ENCODE results near the gene POU2F3.
A peak's percentile ranks its signal among the peaks of the same experiment; 100 is the strongest.

Gene POU2F3

GRCh38 chr11:120340529-120340928 is 100.6 kb downstream of the POU2F3 start:
- TF ChIP-seq EGR1 (IDR thresholded peaks at IDR 0.05) (no peak), RAD21 (IDR thresholded peaks at IDR 0.05; ENCODE audit: low read depth) (no peak), NFIC (IDR thresholded peaks at IDR 0.05) (no peak), USF1 (IDR thresholded peaks at IDR 0.05) (no peak), EP300 (IDR thresholded peaks at IDR 0.05; ENCODE audit: borderline replicate concordance) (no peak), TEAD4 (IDR thresholded peaks at IDR 0.05) (no peak), TCF12 (IDR thresholded peaks at IDR 0.05; ENCODE audit: low read depth) (no peak), YY1 (IDR thresholded peaks at IDR 0.05; ENCODE audit: low read depth) (no peak), CEBPB (IDR thresholded peaks at IDR 0.05) (no peak), REST (IDR thresholded peaks at IDR 0.05; ENCODE audit: low read depth) (no peak), CREB1 (IDR thresholded peaks at IDR 0.05; ENCODE audit: low read depth) (no peak), ZBTB7A (IDR thresholded peaks at IDR 0.05; ENCODE audit: low read depth) (no peak), TAF1 (IDR thresholded peaks at IDR 0.05; ENCODE audit: low read depth) (no peak), FOXM1 (IDR thresholded peaks at IDR 0.05; ENCODE audit: borderline replicate concordance, low read depth) (no peak), MAX (IDR thresholded peaks at IDR 0.05) (no peak)

GRCh38 chr11:120342226-120342625 is 102.3 kb downstream of the POU2F3 start:
- TF ChIP-seq EP300 (IDR thresholded peaks at IDR 0.05; ENCODE audit: borderline replicate concordance): no peak
- no peak for TF ChIP-seq FOXM1 (IDR thresholded peaks at IDR 0.05; ENCODE audit: borderline replicate concordance, low read depth)
- no peak for TF ChIP-seq ZBTB7A (IDR thresholded peaks at IDR 0.05; ENCODE audit: low read depth)
- no peak for TF ChIP-seq NFIC (IDR thresholded peaks at IDR 0.05)
- TF ChIP-seq TCF12 (IDR thresholded peaks at IDR 0.05; ENCODE audit: low read depth): no peak
- no peak for TF ChIP-seq CREB1 (IDR thresholded peaks at IDR 0.05; ENCODE audit: low read depth)
- TF ChIP-seq RAD21 (IDR thresholded peaks at IDR 0.05; ENCODE audit: low read depth): no peak
- no peak for TF ChIP-seq TEAD4 (IDR thresholded peaks at IDR 0.05)
- TF ChIP-seq CEBPB (IDR thresholded peaks at IDR 0.05): no peak
- no peak for TF ChIP-seq YY1 (IDR thresholded peaks at IDR 0.05; ENCODE audit: low read depth)
- TF ChIP-seq USF1 (IDR thresholded peaks at IDR 0.05): no peak
- TF ChIP-seq TAF1 (IDR thresholded peaks at IDR 0.05; ENCODE audit: low read depth): no peak
- TF ChIP-seq MAX (IDR thresholded peaks at IDR 0.05): no peak
- TF ChIP-seq REST (IDR thresholded peaks at IDR 0.05; ENCODE audit: low read depth): no peak
- TF ChIP-seq EGR1 (IDR thresholded peaks at IDR 0.05): no peak

GRCh38 chr11:120342678-120343077 is 102.7 kb downstream of the POU2F3 start:
- TF ChIP-seq YY1 (IDR thresholded peaks at IDR 0.05; ENCODE audit: low read depth) (no peak), CREB1 (IDR thresholded peaks at IDR 0.05; ENCODE audit: low read depth) (no peak), USF1 (IDR thresholded peaks at IDR 0.05) (no peak), FOXM1 (IDR thresholded peaks at IDR 0.05; ENCODE audit: borderline replicate concordance, low read depth) (no peak), EP300 (IDR thresholded peaks at IDR 0.05; ENCODE audit: borderline replicate concordance) (no peak), CEBPB (IDR thresholded peaks at IDR 0.05) (no peak), NFIC (IDR thresholded peaks at IDR 0.05) (no peak), REST (IDR thresholded peaks at IDR 0.05; ENCODE audit: low read depth) (no peak)

- no peak for TF ChIP-seq NFIC (IDR thresholded peaks at IDR 0.05)
- no peak for TF ChIP-seq YY1 (IDR thresholded peaks at IDR 0.05; ENCODE audit: low read depth)
- peak; percentile 42; the same call in 1 of the 2 replicates for TF ChIP-seq USF1 (IDR thresholded peaks at IDR 0.05)
These were observed 103.5 kb downstream of the POU2F3 start for GRCh38 chr11:120343429-120343828.
